Measurements from ENCODE around the gene CAPZA2.
A peak's percentile ranks its signal among the peaks of the same experiment; 100 is the strongest.
"Not testable (repeated sequence)": the region's sequence is repeated elsewhere in the genome, so short reads cannot be mapped to it uniquely, and the experiment has no call there.

The CAPZA2 gene

GRCh38 chr7:116929021-116929420, 66.6 kb downstream of the CAPZA2 start:
- no peak for DNase-seq (ENCODE audit: low read depth, low spot score)
- no peak overlapping the region for H3K4me3 ChIP-seq (ENCODE audit: low read depth, low read length)
- ChIA-PET POLR2A (no interaction called here), CTCF (interaction anchor here (0.9 to 12.4 kb wide), 12 partner anchors 8 to 209 kb away, joined by 3 to 255 read pairs (median 6); no protein-coding TSS in a partner anchor)
- no peak for TF ChIP-seq CTCF (IDR thresholded peaks at IDR 0.05; ENCODE audit: insufficient read depth, low read length, missing control alignments)

GRCh38 chr7:116929914-116930913, 67.8 kb downstream of the CAPZA2 start:
- peak; percentile 79 for TF ChIP-seq CTCF (IDR thresholded peaks at IDR 0.05; ENCODE audit: insufficient read depth, low read length, missing control alignments)
- no peak for DNase-seq (ENCODE audit: low read depth, low spot score)
- ChIA-PET POLR2A (no interaction called here), CTCF (interaction anchor here (0.7 to 12.4 kb wide), 35 partner anchors 10 to 295 kb away, joined by 3 to 255 read pairs (median 4); partner anchors contain the start of genes CAPZA2 and ST7)
- no peak overlapping the region for H3K4me3 ChIP-seq (ENCODE audit: low read depth, low read length)

- no peak for TF ChIP-seq CTCF (IDR thresholded peaks at IDR 0.05; ENCODE audit: insufficient read depth, low read length, missing control alignments)
- no peak overlapping the region for H3K4me3 ChIP-seq (ENCODE audit: low read depth, low read length)
- ChIA-PET POLR2A (no interaction called here), CTCF (interaction anchor here (0.5 to 12.4 kb wide), 14 partner anchors 9 to 453 kb away, joined by 3 to 255 read pairs (median 4); no protein-coding TSS in a partner anchor)
- no peak for DNase-seq (ENCODE audit: low read depth, low spot score)
Measured at GRCh38 chr7:116932566-116932965, 70.2 kb downstream of the CAPZA2 start.

DNA sequence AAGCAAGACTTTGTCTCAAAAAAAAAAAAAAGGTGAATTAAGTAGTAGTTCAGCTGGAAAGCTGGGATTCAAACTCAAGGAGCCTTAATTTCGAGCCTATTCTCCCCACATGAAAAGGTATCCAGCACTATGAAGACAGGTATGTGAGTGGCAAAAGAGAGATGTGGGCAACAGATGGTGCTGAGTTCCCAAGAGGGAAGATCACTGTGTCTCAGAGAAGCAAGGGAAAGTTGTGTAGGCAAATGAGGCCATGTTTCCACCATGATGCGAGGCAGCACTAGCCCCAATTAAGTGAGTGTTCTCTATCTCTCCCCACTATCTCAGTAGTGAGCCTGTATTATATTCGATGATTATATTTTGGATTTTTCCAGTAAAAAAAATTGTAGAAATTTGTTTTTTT, 71.1 kb downstream of the CAPZA2 start:
- CTCF ChIA-PET, result interaction anchor here (1.2 to 12.4 kb wide), 7 partner anchors 8 to 452 kb away, joined by 4 to 255 read pairs (median 5); no protein-coding TSS in a partner anchor
- POLR2A ChIA-PET, result no interaction called here
- no peak overlapping the region for H3K4me3 ChIP-seq (ENCODE audit: low read depth, low read length)
- TF ChIP-seq CTCF (IDR thresholded peaks at IDR 0.05; ENCODE audit: insufficient read depth, low read length, missing control alignments), result no peak
- no peak for DNase-seq (ENCODE audit: low read depth, low spot score)

DNA sequence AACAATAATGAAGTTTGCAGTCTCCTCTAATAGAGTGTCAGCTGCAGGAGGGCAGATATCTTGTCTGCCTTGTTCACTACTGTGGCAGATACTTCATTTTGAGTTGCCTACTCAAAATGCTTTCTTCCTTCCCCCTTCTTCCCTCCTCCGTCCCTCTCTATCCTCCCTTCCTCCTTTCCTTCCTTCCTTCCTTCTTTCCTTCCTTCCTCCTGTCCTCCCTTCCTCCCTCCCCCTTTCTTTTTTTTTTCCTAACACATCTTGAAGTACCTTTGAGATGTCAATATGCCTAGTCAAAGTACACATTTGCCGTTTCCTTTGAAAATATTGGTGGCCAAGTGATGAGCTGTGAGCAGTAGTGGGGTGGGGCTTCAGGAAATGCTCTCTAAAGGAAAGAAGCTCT, 72.2 kb downstream of the CAPZA2 start:
- CTCF ChIA-PET, result interaction anchor here (1.3 to 12.4 kb wide), 2 partner anchors 10 to 187 kb away, joined by 3 to 255 read pairs; no protein-coding TSS in a partner anchor
- DNase-seq (ENCODE audit: low read depth, low spot score), result no peak
- TF ChIP-seq CTCF (IDR thresholded peaks at IDR 0.05; ENCODE audit: insufficient read depth, low read length, missing control alignments), result no peak
- no peak overlapping the region for H3K4me3 ChIP-seq (ENCODE audit: low read depth, low read length)
- POLR2A ChIA-PET, result no interaction called here

DNA sequence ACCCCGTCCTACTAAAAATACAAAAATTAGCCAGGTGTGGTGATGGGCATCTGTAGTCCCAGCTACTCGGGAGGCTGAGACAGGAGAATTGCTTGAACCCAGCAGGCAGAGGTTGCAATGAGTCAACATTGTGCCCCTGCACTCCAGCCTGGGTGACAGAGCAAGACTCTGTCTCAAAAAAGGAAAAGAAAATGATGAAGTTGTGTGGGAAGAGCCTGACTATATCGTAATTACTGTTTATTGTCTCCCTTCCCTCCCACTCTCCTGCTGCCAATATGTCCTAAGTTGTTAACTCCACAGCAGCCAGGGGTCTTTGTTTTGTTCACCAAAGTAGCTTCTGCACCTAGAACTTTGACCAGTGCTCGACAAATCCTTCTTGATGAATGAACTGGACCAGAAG, 74.5 kb downstream of the CAPZA2 start:
- H3K4me3 ChIP-seq (ENCODE audit: low read depth, low read length); DNase-seq (ENCODE audit: low read depth, low spot score); POLR2A ChIA-PET: not testable (repeated sequence)
- CTCF ChIA-PET, result interaction anchor here (1.6 kb wide), 1 partner anchor 10 kb away, joined by 3 read pairs; no protein-coding TSS in a partner anchor

Data from AG04449 (cell line).